ENCODE measurements around the gene RPL36. TPM values are rescaled to one million over a fixed set of nuclear protein-coding genes. Genes with fewer than 3 reads are reported as not detected.
A peak's percentile ranks its signal among the peaks of the same experiment; 100 is the strongest.

RPL36 gene
- total and polyA plus RNA-seq, 9 of the 15 experiments (the other 6 are each of a cell fraction or from before 2014, with no cell fraction given): 350 to 3,412 (median 1,507) TPM

DNA sequence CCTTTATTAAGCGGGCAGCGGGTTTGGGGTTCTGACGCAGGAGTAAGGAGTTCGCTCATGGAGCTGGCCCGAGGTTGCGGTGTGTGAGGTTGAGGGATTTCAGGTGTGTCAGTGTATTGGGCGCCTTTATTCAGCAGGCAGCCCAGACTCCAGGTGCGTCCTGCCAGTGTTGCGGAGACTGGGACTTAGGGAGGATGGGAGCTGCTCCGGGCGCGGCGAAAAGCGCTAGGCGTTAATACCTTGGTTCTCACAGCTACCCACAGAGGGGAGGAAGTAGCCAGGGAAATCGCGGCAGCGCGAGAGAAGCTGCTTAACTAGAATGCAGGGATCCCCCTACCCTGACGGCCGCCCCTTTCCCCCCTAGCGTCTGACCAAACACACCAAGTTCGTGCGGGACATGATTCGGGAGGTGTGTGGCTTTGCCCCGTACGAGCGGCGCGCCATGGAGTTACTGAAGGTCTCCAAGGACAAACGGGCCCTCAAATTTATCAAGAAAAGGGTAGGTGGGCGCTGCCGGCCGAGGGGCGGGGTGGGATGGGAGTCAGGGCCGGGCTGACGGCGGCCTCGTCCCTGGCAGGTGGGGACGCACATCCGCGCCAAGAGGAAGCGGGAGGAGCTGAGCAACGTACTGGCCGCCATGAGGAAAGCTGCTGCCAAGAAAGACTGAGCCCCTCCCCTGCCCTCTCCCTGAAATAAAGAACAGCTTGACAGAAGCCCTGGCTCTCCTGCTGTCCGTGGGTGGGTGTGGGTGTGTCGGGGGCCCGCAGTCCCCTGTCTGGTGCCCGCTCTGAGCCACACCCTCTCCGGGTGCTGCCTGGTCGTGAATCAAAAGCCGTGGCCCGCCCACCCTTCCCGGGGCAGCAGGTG, 1.1 kb downstream of the RPL36 start (continued):
- TF ChIP-seq PRDM10 (IDR thresholded peaks at IDR 0.05; ENCODE audit: partially characterized antibody) (no peak), ZNF551 (CRISPR knock-in tag; IDR thresholded peaks at IDR 0.05) (no peak), ZNF282 (CRISPR knock-in tag; IDR thresholded peaks at IDR 0.05) (0 out of 2 replicates have a peak, but pooled peaks have one; percentile 11), TSHZ1 (CRISPR knock-in tag; IDR thresholded peaks at IDR 0.05) (no peak), TFAM (CRISPR knock-in tag; conservative IDR thresholded peaks at IDR 0.05) (no peak), MCM5 (IDR thresholded peaks at IDR 0.05; ENCODE audit: low read depth) (no peak), KDM5B (IDR thresholded peaks at IDR 0.05; ENCODE audit: insufficient replicate concordance, low read depth, low read length) (peak; percentile 48), ZBTB9 (CRISPR knock-in tag; IDR thresholded peaks at IDR 0.05) (0 out of 2 replicates have a peak, but pooled peaks have one; percentile 16), POLR2B (IDR thresholded peaks at IDR 0.05; ENCODE audit: low read depth, partially characterized antibody) (peak; percentile 37), EGR1 (conservative IDR thresholded peaks at IDR 0.05) (peak; percentile 71), ZNF695 (CRISPR knock-in tag; IDR thresholded peaks at IDR 0.05) (no peak; the same call in 1 of the 2 replicates), RUNX1 (IDR thresholded peaks at IDR 0.05; ENCODE audit: low read depth) (peak; percentile 59; the same call in 1 of the 2 replicates), SRSF9 (IDR thresholded peaks at IDR 0.05; ENCODE audit: borderline replicate concordance, low read depth, low read length) (no peak), HIVEP1 (CRISPR knock-in tag; IDR thresholded peaks at IDR 0.05) (no peak), BRCA1 (IDR thresholded peaks at IDR 0.05) (no peak), BRCA1 (CRISPR knock-in tag; IDR thresholded peaks at IDR 0.05) (0 out of 2 replicates have a peak, but pooled peaks have one; percentile 17), SIN3A (IDR thresholded peaks at IDR 0.05; ENCODE audit: borderline replicate concordance in 2 of 2, control insufficient read depth in 1 of 2, low read depth in 2 of 2, low read length in 2 of 2) (peak in 1 of 2 experiments; percentile 75; a peak in 2 of 4 replicates), MAX (CRISPR knock-in tag; IDR thresholded peaks at IDR 0.05) (no peak), HNRNPL (IDR thresholded peaks at IDR 0.05; ENCODE audit: low read depth, low read length) (peak; percentile 17; the same call in 1 of the 2 replicates)

Measured in K562 (cell line).